HCT116 (cell line): ENCODE data around the gene MYH6. TPM values are rescaled to one million over a fixed set of nuclear protein-coding genes. Genes with fewer than 3 reads are reported as not detected.

ENCODE experiments used
- ATAC-seq: fragments of 200-7000 bp; cut with Tn5 transposase; 2 replicates; pipeline ENCODE4 v1.9.1; 2020; ENCODE audit warnings: mild to moderate bottlenecking, moderate library complexity
- BruUV-seq: library from RNA; stranded (reverse); fragments of 400-500 nt; replicated peaks from 2 replicates; lab custom pipeline; 2021; lab: Mats Ljungman, UMichigan
- CTCF ChIA-PET: fragments of 300-600 bp; sonication (Branson Sonifier 250); formaldehyde crosslinking; loops from one replicate; lab custom pipeline; 2021; ENCODE audit warnings: antibody characterized with exemption; lab: Charles Lee
- POLR2A ChIA-PET: fragments of 300-600, 350-600 bp; sonication (Branson Sonifier 250); formaldehyde crosslinking; loops from one replicate; lab custom pipeline; 2021; ENCODE audit warnings: antibody characterized with exemption; lab: Charles Lee
- RAD21 ChIA-PET, 2 experiments: fragments of 300-600 bp; sonication (Branson Sonifier 250); formaldehyde crosslinking; loops; one replicate each; lab custom pipeline; 2023; ENCODE audit warnings: low total read pairs in 2 of 2; ENCODE audit not compliant: uncharacterized antibody in 2 of 2, unreplicated experiment in 2 of 2, low non-redundant PET in 1 of 2; lab: Charles Lee
- DNase-seq: peaks from one replicate; pipeline ENCODE4 v3.0.0-alpha.2; 2010; ENCODE audit warnings: low read depth, low spot score
- H2AFZ ChIP-seq: fragments of 200-600 bp; shearing (Covaris generic), sonication (generic); 2 replicates; pipeline ENCODE4 v1.6.1; 2017; ENCODE audit warnings: low read depth, mixed run types, mixed read lengths, antibody characterized with exemption, low read length; ENCODE audit not compliant: poor library complexity, severe bottlenecking
- H3K27ac ChIP-seq: 2 replicates; pipeline ENCODE4 v1.5.1; 2012; ENCODE audit warnings: low read depth, low read length
- H3K27me3 ChIP-seq: fragments of 200-600 bp; sonication (generic); 2 replicates; pipeline ENCODE4 v1.6.1; 2016; ENCODE audit warnings: mixed run types, low read length, mixed read lengths; ENCODE audit not compliant: insufficient read depth
- H3K36me3 ChIP-seq, 2 experiments: fragments of 200-500 bp in 1 of 2; fragments of 200-600 bp in 1 of 2; sonication (Bioruptor generic) in 1 of 2; sonication (generic) in 1 of 2; 2 replicates each; pipeline versions ENCODE4 v1.5.1 to v1.6.1; 2014 to 2016; ENCODE audit warnings: low read length in 2 of 2, inconsistent platforms in 1 of 2, mixed read lengths in 1 of 2, mixed run types in 1 of 2; ENCODE audit not compliant: insufficient read depth in 2 of 2, control insufficient read depth in 1 of 2
- H3K4me1 ChIP-seq, 2 experiments: fragments of 200-600 bp in 1 of 2; sonication (generic) in 1 of 2; 2 replicates each; pipeline versions ENCODE4 v1.5.1 to v1.6.1; 2012 to 2017; ENCODE audit warnings: low read length in 2 of 2, inconsistent platforms in 1 of 2, mild to moderate bottlenecking in 1 of 2, mixed read lengths in 1 of 2, mixed run types in 1 of 2, moderate library complexity in 1 of 2; ENCODE audit not compliant: insufficient read depth in 2 of 2, control insufficient read depth in 1 of 2
- H3K4me2 ChIP-seq: fragments of 200-600 bp; sonication (generic); 2 replicates; pipeline ENCODE4 v1.6.1; 2017; ENCODE audit warnings: mixed run types, low read length, mixed read lengths
- H3K4me3 ChIP-seq, 2 experiments: fragments of 200-600 bp in 1 of 2; sonication (generic) in 1 of 2; replicated peaks in 1 of 2; 2 replicates each; pipeline ENCODE4 v1.5.1; 2011 to 2016; ENCODE audit warnings: low read length in 2 of 2, control low read depth in 1 of 2, low read depth in 1 of 2, mild to moderate bottlenecking in 1 of 2, mixed read lengths in 1 of 2, mixed run types in 1 of 2
- H3K79me2 ChIP-seq: fragments of 200-600 bp; sonication (generic); 2 replicates; pipeline ENCODE4 v1.6.1; 2017; ENCODE audit warnings: mild to moderate bottlenecking, mixed run types, low read length, moderate library complexity, mixed read lengths; ENCODE audit not compliant: insufficient read depth
- H3K9ac ChIP-seq: fragments of 200-600 bp; sonication (generic); 2 replicates; pipeline ENCODE4 v1.6.1; 2016; ENCODE audit warnings: low read length, mixed read lengths
- H3K9me2 ChIP-seq: fragments of 200-600 bp; sonication (generic), shearing (Covaris generic); 2 replicates; pipeline ENCODE4 v1.6.1; 2017; ENCODE audit warnings: mixed run types, mild to moderate bottlenecking, moderate library complexity; ENCODE audit not compliant: insufficient read depth
- H3K9me3 ChIP-seq, 2 experiments: fragments of 200-500 bp in 1 of 2; fragments of 200-600 bp in 1 of 2; sonication (Bioruptor generic) in 1 of 2; sonication (generic) in 1 of 2; 2 replicates each; pipeline ENCODE4 v1.6.1; 2014 to 2017; ENCODE audit warnings: low read length in 2 of 2, mixed read lengths in 2 of 2, inconsistent platforms in 1 of 2, low read depth in 1 of 2, mild to moderate bottlenecking in 1 of 2, mixed run types in 1 of 2, moderate library complexity in 1 of 2; ENCODE audit not compliant: control insufficient read depth in 1 of 2, insufficient read depth in 1 of 2
- H4K20me1 ChIP-seq: fragments of 200-600 bp; sonication (generic), shearing (Covaris generic); 2 replicates; pipeline ENCODE4 v1.6.1; 2017; ENCODE audit warnings: mixed run types, mild to moderate bottlenecking, moderate library complexity; ENCODE audit not compliant: insufficient read depth
- CBX3 ChIP-seq: IDR thresholded peaks from 2 replicates; pipeline ENCODE4 v1.6.1; 2012; ENCODE audit warnings: low read depth
- CEBPB ChIP-seq: IDR thresholded peaks from 2 replicates; pipeline ENCODE4 v1.6.1; 2012; ENCODE audit warnings: low read depth
- EGR1 ChIP-seq: IDR thresholded peaks from 2 replicates; pipeline ENCODE4 v1.6.1; 2012; ENCODE audit warnings: low read depth
- ELF1 ChIP-seq: IDR thresholded peaks from 2 replicates; pipeline ENCODE4 v1.6.1; 2012; ENCODE audit warnings: low read depth, borderline replicate concordance
- EZH2phosphoT487 ChIP-seq: fragments of 200-600 bp; IDR thresholded peaks from 2 replicates; pipeline ENCODE4 v1.6.1; 2018; ENCODE audit warnings: antibody characterized with exemption, borderline replicate concordance
- FOSL1 ChIP-seq: IDR thresholded peaks from 2 replicates; pipeline ENCODE4 v1.6.1; 2012; ENCODE audit warnings: low read depth
- POLR2A ChIP-seq: IDR thresholded peaks from 2 replicates; pipeline ENCODE4 v1.7.0; 2011; ENCODE audit warnings: borderline replicate concordance; ENCODE audit not compliant: insufficient read depth, insufficient read length; ENCODE audit errors: extremely low read depth
- POLR2AphosphoS5 ChIP-seq: IDR thresholded peaks from 2 replicates; pipeline ENCODE4 v1.6.1; 2011; ENCODE audit warnings: mild to moderate bottlenecking, low read depth, low read length, moderate library complexity
- RAD21 ChIP-seq: IDR thresholded peaks from 2 replicates; pipeline ENCODE4 v1.6.1; 2012; ENCODE audit warnings: low read depth, mild to moderate bottlenecking
- SP1 ChIP-seq: IDR thresholded peaks from 2 replicates; pipeline ENCODE4 v1.6.1; 2012; ENCODE audit warnings: low read depth
- SRF ChIP-seq: IDR thresholded peaks from 2 replicates; pipeline ENCODE4 v1.6.1; 2012; ENCODE audit warnings: low read depth
- TCF7L2 ChIP-seq: IDR thresholded peaks from 2 replicates; pipeline ENCODE4 v1.7.0; 2011; ENCODE audit warnings: borderline replicate concordance, inconsistent platforms; ENCODE audit not compliant: insufficient read depth, insufficient read length; ENCODE audit errors: extremely low read depth
- YY1 ChIP-seq: IDR thresholded peaks from 2 replicates; pipeline ENCODE4 v1.6.1; 2011; ENCODE audit warnings: low read length, low read depth, moderate library complexity, mild to moderate bottlenecking; ENCODE audit not compliant: insufficient replicate concordance; ENCODE audit errors: extremely low read depth
- ZFX ChIP-seq: fragments of 450-650 bp; IDR thresholded peaks from 2 replicates; pipeline ENCODE4 v1.6.1; 2017
- ZNF274 ChIP-seq: fragments of 200-500 bp; sonication (Bioruptor generic); IDR thresholded peaks from 2 replicates; pipeline ENCODE4 v1.6.1; 2014; ENCODE audit warnings: mild to moderate bottlenecking, low read depth, low read length, inconsistent platforms
- intact Hi-C: fragments of 100-400 bp; cut with micrococcal nuclease; formaldehyde crosslinking; loops from 2 replicates; pipeline ENCODE4 v1.10.0; 2022
- total RNA-seq: library from RNA; stranded (reverse); gene quantifications from one replicate; pipeline ENCODE4 v1.2.1, GENCODE V29; 2021; ENCODE audit not compliant: unreplicated experiment
- TF ChIP-seq, protein P1 (sequence below): IDR thresholded peaks from 2 replicates; pipeline ENCODE4 v1.6.1; 2012

The MYH6 gene
- total RNA-seq, 1 experiment from 2014 or later = not detected

DNA sequence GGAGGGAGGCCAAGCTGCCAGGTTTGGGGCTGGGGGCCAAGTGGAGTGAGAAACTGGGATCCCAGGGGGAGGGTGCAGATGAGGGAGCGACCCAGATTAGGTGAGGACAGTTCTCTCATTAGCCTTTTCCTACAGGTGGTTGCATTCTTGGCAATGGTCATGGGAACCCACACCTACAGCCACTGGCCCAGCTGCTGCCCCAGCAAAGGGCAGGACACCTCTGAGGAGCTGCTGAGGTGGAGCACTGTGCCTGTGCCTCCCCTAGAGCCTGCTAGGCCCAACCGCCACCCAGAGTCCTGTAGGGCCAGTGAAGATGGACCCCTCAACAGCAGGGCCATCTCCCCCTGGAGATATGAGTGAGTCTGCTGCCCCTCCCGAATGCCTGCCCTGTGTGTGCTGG is 35.0 kb downstream of the MYH6 start:
- Histone ChIP-seq H2AFZ (no peak overlapping the region), H4K20me1 (no peaks in the 10 kb centered on the region), H3K27ac (no peak overlapping the region), H3K27me3 (no peaks in the 10 kb centered on the region), H3K9me3 (no peaks in the 10 kb centered on the region), H3K4me2 (no peak overlapping the region), H3K4me3 (no peak overlapping the region), H3K9ac (no peak overlapping the region), H3K4me1 (no peaks in the 10 kb centered on the region; a peak in 1 of 4 replicates), H3K9me2 (no peaks in the 10 kb centered on the region), H3K36me3 (no peaks in the 10 kb centered on the region), H3K79me2 (no peaks in the 10 kb centered on the region)
- CTCF ChIA-PET = no interaction called here
- RAD21 ChIA-PET = no interaction called here
- no peak for ATAC-seq
- no TSS peak for BruUV-seq
- POLR2A ChIA-PET = no interaction called here
- intact Hi-C loops = no loop called here
- DNase-seq = no peak
- TF ChIP-seq ZNF274 = no peak
- TF ChIP-seq FOSL1 = no peak
- no peak for TF ChIP-seq CBX3
- no peak for TF ChIP-seq ZFX
- TF ChIP-seq EGR1 = no peak
- TF ChIP-seq RAD21 = no peak
- no peak for TF ChIP-seq EZH2phosphoT487
- no peak for TF ChIP-seq CEBPB
- TF ChIP-seq ELF1 = no peak
- TF ChIP-seq, protein P1, sequence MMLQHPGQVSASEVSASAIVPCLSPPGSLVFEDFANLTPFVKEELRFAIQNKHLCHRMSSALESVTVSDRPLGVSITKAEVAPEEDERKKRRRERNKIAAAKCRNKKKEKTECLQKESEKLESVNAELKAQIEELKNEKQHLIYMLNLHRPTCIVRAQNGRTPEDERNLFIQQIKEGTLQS = no peak
- no peak for TF ChIP-seq SP1
- no peak for TF ChIP-seq YY1
- TF ChIP-seq TCF7L2 = no peak
- no peak for TF ChIP-seq SRF
- TF ChIP-seq POLR2A = no peak
- TF ChIP-seq POLR2AphosphoS5 = no peak
